ENCODE results near the gene CHIA.

CHIA gene

GRCh38 chr1:111290630-111291029 lies at the start of gene CHIA:
Gene CHIA, plus strand, starts transcription at chr1:111290851. Its CDS starts 19,617 bp downstream, at chr1:111310468.
- no peak for DNase-seq

- DNase-seq: no peak
Observed at GRCh38 chr1:111241797-111242196, 48.9 kb upstream of the CHIA start.

- DNase-seq: peak; percentile 87
Observed at GRCh38 chr1:111242805-111243523, 47.7 kb upstream of the CHIA start.

GRCh38 chr1:111247125-111247838 lies 43.4 kb upstream of the CHIA start:
- no peak for DNase-seq

- DNase-seq: no peak
Observed at GRCh38 chr1:111249960-111250359, 40.7 kb upstream of the CHIA start.

- no peak for DNase-seq
Observed at GRCh38 chr1:111251570-111251969, 39.1 kb upstream of the CHIA start.

GRCh38 chr1:111252786-111253185 lies 37.9 kb upstream of the CHIA start:
- DNase-seq: no peak

GRCh38 chr1:111253876-111254275 lies 36.8 kb upstream of the CHIA start:
- DNase-seq: no peak

- DNase-seq: no peak
Observed at GRCh38 chr1:111256988-111257658, 33.5 kb upstream of the CHIA start.

- no peak for DNase-seq
Observed at GRCh38 chr1:111267801-111268508, 22.7 kb upstream of the CHIA start.

- no peak for DNase-seq
Observed at GRCh38 chr1:111269825-111270406, 20.7 kb upstream of the CHIA start.

- DNase-seq: no peak
Observed at GRCh38 chr1:111270771-111271463, 19.7 kb upstream of the CHIA start.

GRCh38 chr1:111271464-111271801 lies 19.2 kb upstream of the CHIA start:
- DNase-seq: no peak

- DNase-seq: no peak
Observed at GRCh38 chr1:111272081-111272480, 18.6 kb upstream of the CHIA start.

GRCh38 chr1:111274653-111275052 lies 16.0 kb upstream of the CHIA start:
- no peak for DNase-seq

GRCh38 chr1:111275079-111275478 lies 15.6 kb upstream of the CHIA start:
- DNase-seq: no peak

GRCh38 chr1:111275780-111276433 lies 14.7 kb upstream of the CHIA start:
- peak; percentile 27 for DNase-seq

- no peak for DNase-seq
Observed at GRCh38 chr1:111279144-111279543, 11.5 kb upstream of the CHIA start.

GRCh38 chr1:111280267-111280666 lies 10.4 kb upstream of the CHIA start:
- DNase-seq: no peak

- no peak for DNase-seq
Observed at GRCh38 chr1:111281411-111281810, 9.2 kb upstream of the CHIA start.

GRCh38 chr1:111283838-111284237 lies 6.8 kb upstream of the CHIA start:
- no peak for DNase-seq

- no peak for DNase-seq
Observed at GRCh38 chr1:111285879-111286278, 4.8 kb upstream of the CHIA start.

Data from NCI-H526 treated with DMSO at 0.1 percent for 48 hours (cell line).